Testis (tissue), 3 donors: ENCODE results near the gene FMOD. TPM values are rescaled to one million over a fixed set of nuclear protein-coding genes. Genes with fewer than 3 reads are reported as not detected.

Source experiments
- DNase-seq: peaks from one replicate; pipeline ENCODE4 v3.0.0-alpha.2; 2019
- H3K27ac ChIP-seq, 2 donors: fragments of 200-600 bp; sonication (generic); one replicate each; pipeline ENCODE4 v1.5.1; 2019
- H3K27me3 ChIP-seq: fragments of 200-600 bp; sonication (generic); one replicate; pipeline ENCODE4 v1.5.1; 2019
- H3K36me3 ChIP-seq: fragments of 200-600 bp; sonication (generic); one replicate; pipeline ENCODE4 v1.5.1; 2017; ENCODE audit warnings: low read depth; ENCODE audit errors: missing control alignments
- H3K4me1 ChIP-seq: fragments of 200-600 bp; sonication (generic); one replicate; pipeline ENCODE4 v1.5.1; 2019
- H3K4me3 ChIP-seq, 2 donors: fragments of 200-600 bp; sonication (generic); one replicate each; pipeline ENCODE4 v1.5.1; 2017 to 2019
- H3K9me3 ChIP-seq: fragments of 200-600 bp; sonication (generic); one replicate; pipeline ENCODE4 v1.5.1; 2017
- POLR2A ChIP-seq: fragments of 450-650 bp; IDR thresholded peaks from one replicate; pipeline ENCODE4 v1.6.1; 2017; ENCODE audit warnings: antibody characterized with exemption, mild to moderate bottlenecking, moderate library complexity
- WGBS, 2 donors: methylation state at CpG; one replicate each; pipeline ENCODE4 v1.1.5; 2018; 5-methylcytosine and 5-hydroxymethylcytosine counted together
- intact Hi-C: fragments of 100-400 bp; cut with DNase I; formaldehyde crosslinking; loops from one replicate; pipeline ENCODE4 v1.15.1; 2023; ENCODE audit warnings: low total_unique reads
- polyA plus RNA-seq: library from polyadenylated mRNA; stranded (reverse); fragments of 350-450 nt; fragmentation: Illumina TruSeq; extraction: RNeasy Lipid Tissue Mini Kit (QIAGEN cat#74804); gene quantifications from one replicate; pipeline ENCODE4 v1.2.3, GENCODE V29; 2014; ENCODE audit warnings: low read depth, low replicate concordance; ENCODE audit not compliant: insufficient read depth
- total RNA-seq, 2 donors: library from RNA; depleted of rRNA; stranded (reverse); fragments of >200 nt; gene quantifications; one replicate each; pipeline ENCODE4 v1.2.3, GENCODE V29; 2016
- TF ChIP-seq, protein P1 (sequence below), 3 experiments: fragments of 450-650 bp in 2 of 3; fragments of 200-600 bp in 1 of 3; sonication (generic) in 1 of 3; IDR thresholded peaks; one replicate each; pipeline ENCODE4 v1.5.1; 2016 to 2019; ENCODE audit warnings: antibody characterized with exemption in 3 of 3, mild to moderate bottlenecking in 2 of 3, moderate library complexity in 1 of 3

The FMOD gene
- total and polyA plus RNA-seq, 3 donors from 2014 or later, result 5.2 to 26.4 (median 9.5) TPM

- Histone ChIP-seq H3K27me3 (no peaks in the 10 kb centered on the region), H3K36me3 (no peaks in the 10 kb centered on the region), H3K27ac (peak overlapping the region in 1 of 2 donors; percentile 36), H3K4me3 (no peak overlapping the region), H3K9me3 (no peaks in the 10 kb centered on the region), H3K4me1 (peaks cover 5% of the 10 kb centered on the region)
- no peak for DNase-seq
- intact Hi-C loops, result loop anchor here (10.0 kb wide), 2 partner anchors 75 to 115 kb away; no protein-coding TSS in a partner anchor
- TF ChIP-seq, protein P1, sequence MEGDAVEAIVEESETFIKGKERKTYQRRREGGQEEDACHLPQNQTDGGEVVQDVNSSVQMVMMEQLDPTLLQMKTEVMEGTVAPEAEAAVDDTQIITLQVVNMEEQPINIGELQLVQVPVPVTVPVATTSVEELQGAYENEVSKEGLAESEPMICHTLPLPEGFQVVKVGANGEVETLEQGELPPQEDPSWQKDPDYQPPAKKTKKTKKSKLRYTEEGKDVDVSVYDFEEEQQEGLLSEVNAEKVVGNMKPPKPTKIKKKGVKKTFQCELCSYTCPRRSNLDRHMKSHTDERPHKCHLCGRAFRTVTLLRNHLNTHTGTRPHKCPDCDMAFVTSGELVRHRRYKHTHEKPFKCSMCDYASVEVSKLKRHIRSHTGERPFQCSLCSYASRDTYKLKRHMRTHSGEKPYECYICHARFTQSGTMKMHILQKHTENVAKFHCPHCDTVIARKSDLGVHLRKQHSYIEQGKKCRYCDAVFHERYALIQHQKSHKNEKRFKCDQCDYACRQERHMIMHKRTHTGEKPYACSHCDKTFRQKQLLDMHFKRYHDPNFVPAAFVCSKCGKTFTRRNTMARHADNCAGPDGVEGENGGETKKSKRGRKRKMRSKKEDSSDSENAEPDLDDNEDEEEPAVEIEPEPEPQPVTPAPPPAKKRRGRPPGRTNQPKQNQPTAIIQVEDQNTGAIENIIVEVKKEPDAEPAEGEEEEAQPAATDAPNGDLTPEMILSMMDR (IDR thresholded peaks at IDR 0.05), result no peak
- no peak for TF ChIP-seq POLR2A
- 81 to 85% methylated on average over 4 of the region's 4 CpGs for WGBS, 2 donors
Observed at GRCh38 chr1:203369666-203370065, 18.7 kb upstream of the FMOD start.

- TF ChIP-seq, protein P1 (IDR thresholded peaks at IDR 0.05), result peak in 2 of 3 experiments; percentile 32 to 47
- no peak for TF ChIP-seq POLR2A
- peak overlapping the region in 1 of 2 donors; percentile 36 for H3K27ac ChIP-seq
- no peaks in the 10 kb centered on the region for H3K36me3 ChIP-seq
- H3K27me3 ChIP-seq, result no peaks in the 10 kb centered on the region
- WGBS, 2 donors, result 62 to 73% methylated on average over 4 to 6 of the region's 6 CpGs
- intact Hi-C loops, result no loop called here
- no peak overlapping the region for H3K4me3 ChIP-seq
- no peaks in the 10 kb centered on the region for H3K9me3 ChIP-seq
- DNase-seq, result peak; percentile 67
- H3K4me1 ChIP-seq, result peaks cover 3% of the 10 kb centered on the region
Observed at GRCh38 chr1:203368624-203369451, 17.9 kb upstream of the FMOD start.

- Histone ChIP-seq H3K4me3 (no peak overlapping the region), H3K36me3 (no peaks in the 10 kb centered on the region), H3K27ac (no peak overlapping the region), H3K4me1 (no peaks in the 10 kb centered on the region), H3K9me3 (no peaks in the 10 kb centered on the region), H3K27me3 (no peaks in the 10 kb centered on the region)
- intact Hi-C loops, result no loop called here
- WGBS, 2 donors, result 73 to 80% methylated on average over 4 of the region's 4 CpGs
- no peak for TF ChIP-seq POLR2A
- TF ChIP-seq, protein P1 (IDR thresholded peaks at IDR 0.05), result no peak
- DNase-seq, result no peak
Observed at GRCh38 chr1:203367057-203367456, 16.1 kb upstream of the FMOD start.

GRCh38 chr1:203366476-203366875 is 15.6 kb upstream of the FMOD start:
- DNase-seq, result no peak
- no peak for TF ChIP-seq POLR2A
- TF ChIP-seq, protein P1 (IDR thresholded peaks at IDR 0.05), result no peak
- intact Hi-C loops, result no loop called here
- Histone ChIP-seq H3K4me3 (no peak overlapping the region), H3K36me3 (no peaks in the 10 kb centered on the region), H3K27me3 (no peaks in the 10 kb centered on the region), H3K9me3 (no peaks in the 10 kb centered on the region), H3K27ac (no peak overlapping the region), H3K4me1 (no peaks in the 10 kb centered on the region)
- 88 to 91% methylated on average over 3 of the region's 3 CpGs for WGBS, 2 donors
